ENCODE results near the gene CEP55.

The CEP55 gene

DNA sequence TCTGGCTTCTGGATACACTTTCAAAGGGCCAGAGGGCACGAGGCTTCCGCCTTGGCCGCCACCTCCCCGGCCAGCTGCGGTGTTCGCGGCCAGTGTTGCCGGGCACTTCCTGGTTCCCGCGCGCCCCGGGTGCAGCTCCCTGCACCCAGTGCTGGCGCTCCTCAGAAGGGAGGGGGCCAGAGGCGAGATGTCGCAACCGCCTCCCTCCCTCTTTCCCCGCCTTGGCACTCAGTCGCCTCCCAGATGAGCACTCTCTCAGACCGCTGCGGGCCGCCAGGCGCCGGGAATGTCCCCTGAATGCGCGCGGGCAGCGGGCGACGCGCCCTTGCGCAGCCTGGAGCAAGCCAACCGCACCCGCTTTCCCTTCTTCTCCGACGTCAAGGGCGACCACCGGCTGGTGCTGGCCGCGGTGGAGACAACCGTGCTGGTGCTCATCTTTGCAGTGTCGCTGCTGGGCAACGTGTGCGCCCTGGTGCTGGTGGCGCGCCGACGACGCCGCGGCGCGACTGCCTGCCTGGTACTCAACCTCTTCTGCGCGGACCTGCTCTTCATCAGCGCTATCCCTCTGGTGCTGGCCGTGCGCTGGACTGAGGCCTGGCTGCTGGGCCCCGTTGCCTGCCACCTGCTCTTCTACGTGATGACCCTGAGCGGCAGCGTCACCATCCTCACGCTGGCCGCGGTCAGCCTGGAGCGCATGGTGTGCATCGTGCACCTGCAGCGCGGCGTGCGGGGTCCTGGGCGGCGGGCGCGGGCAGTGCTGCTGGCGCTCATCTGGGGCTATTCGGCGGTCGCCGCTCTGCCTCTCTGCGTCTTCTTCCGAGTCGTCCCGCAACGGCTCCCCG lies 70.2 kb downstream of the CEP55 start, which contains the start of gene FFAR4:
FFAR4 (plus strand) TSS at position 231 of the 842 bp plus-strand sequence; CDS start at position 287, 56 bp downstream.
- DNase-seq (ENCODE audit: low read depth in 2 of 2): no peak

DNA sequence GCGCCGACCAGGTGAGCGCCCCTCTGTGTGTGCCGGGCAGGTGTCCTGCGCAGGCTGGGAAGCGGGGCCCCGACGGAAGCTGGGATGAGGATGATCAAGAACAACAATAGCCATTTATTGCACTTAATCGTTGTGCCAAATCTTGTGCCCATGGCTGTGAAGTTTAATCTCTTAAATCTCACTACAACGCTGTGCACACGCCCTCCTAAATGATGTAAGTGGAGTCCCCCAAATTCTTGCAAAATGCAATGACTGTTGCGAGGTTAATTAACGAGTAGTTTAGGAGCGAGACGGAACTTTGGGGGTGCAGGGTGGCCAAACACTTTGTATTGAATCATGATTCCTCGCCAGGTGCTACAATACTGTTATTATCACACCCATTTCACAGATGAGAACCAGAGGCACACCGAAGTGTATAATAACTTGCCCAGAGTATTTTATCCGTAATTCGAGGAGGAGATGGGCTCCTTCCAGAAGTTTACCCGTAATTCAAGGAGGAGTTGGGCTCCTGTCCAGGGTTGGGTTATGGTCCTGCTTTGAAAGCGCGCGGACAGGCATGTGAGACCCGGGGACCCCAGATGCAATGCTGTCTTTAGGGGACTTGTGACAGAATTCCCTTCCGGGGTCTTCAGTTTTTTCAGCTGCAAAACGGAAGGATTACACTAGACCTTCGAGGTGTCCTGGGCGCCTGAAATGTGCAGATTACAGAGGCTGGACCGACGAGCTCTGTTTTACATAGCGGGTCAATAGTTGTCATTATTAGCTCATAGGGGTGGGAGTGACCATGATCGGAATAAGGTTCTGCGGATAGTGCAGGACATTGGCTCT lies 71.1 kb downstream of the CEP55 start:
- no peak for DNase-seq (ENCODE audit: low read depth in 2 of 2)

DNA sequence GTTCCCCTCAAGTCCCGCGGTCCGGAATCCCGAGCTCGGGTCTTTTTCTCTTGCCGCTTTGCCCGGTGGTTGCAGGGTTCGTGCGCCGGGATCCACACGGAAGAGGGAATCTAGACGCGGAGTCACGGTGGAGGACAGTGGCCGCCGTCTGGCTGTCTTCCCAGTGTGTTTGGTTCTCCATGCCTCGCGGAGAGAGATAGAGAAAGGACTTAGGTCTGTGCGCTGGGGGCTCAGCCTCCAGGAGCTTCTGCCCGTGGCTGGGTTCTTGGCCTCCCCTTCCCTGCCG lies 71.6 kb downstream of the CEP55 start:
- DNase-seq (ENCODE audit: low read depth in 2 of 2): no peak

DNA sequence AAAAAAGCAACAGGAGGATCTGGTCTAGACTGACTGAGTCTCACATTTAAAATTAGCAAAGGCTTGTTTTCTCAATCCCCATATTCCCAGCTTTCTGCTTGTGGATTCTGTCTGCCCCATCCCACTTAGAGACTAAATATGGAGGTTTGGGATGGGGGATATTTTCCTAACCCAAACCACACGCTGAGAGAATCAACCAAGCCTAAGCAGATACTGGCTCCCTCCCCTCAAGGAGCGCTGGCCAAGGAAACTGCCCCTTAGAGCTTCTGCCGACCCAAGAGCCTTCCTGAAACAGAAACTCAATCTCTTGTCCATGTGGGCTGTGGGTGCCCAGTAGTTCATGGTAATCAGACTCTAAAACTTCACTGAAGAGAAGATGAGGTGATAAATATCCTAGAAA lies 74.0 kb downstream of the CEP55 start:
- DNase-seq (ENCODE audit: low read depth in 2 of 2): no peak

DNA sequence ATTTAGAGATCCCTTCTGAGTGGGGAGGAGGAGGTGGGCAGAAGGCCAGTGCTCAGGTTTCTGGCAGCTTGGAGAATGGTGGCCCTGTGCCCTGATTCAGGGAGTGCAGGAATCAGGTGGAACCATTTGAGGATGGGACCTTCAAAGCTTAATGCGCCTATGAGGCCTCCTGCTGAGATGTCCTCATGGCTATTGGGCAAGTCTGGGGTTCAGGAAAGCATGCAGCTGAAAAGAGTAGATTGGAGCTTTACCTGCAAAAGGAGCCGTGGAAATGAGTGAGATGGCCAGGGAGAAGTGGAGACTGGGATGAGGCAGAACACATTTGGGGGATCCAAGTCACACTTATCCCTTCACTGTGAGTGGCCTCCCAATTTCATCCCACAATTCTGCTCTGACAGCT lies 76.2 kb downstream of the CEP55 start:
- no peak for DNase-seq (ENCODE audit: low read depth in 2 of 2)

DNA sequence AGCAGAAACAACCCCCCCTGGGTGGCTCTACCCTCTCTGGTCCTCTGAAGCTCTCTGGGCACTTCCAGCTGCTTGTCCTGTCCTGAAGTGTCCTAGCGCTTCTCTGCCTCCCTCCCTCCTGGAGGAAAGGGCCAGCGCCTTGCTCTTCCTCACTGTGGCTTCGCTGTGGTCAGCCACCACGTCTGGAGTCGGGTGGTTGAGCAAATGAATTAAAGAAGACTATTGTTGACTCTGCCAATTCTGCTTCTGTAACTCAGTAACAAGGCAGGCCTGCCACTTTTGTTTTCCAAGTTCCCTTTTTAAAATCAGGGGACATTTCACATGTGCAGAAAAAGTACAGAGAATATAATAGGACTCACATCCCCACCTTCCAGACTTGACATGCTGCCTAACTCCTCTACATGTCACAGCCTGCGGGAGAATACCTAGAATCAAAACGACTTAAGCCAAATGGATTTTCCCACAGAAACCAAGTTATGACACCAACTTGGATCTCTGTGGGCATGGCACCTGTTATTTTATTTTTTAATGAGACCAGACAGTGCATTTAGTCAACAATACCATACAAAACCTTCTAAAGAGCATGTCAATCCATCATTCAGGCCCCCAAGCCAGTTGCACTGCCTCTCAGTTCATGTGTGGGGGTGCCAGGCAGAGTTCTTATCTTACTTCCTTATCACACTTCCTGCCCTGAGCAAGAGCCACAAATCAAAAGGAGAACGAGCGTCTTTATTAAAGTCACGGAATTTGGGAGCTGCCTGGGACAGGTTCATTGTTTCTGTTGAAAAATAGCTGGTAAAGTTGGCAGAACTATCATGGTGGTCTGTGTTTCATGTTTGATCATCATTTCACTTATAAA lies 76.9 kb downstream of the CEP55 start:
- DNase-seq (ENCODE audit: low read depth in 2 of 2): no peak

DNA sequence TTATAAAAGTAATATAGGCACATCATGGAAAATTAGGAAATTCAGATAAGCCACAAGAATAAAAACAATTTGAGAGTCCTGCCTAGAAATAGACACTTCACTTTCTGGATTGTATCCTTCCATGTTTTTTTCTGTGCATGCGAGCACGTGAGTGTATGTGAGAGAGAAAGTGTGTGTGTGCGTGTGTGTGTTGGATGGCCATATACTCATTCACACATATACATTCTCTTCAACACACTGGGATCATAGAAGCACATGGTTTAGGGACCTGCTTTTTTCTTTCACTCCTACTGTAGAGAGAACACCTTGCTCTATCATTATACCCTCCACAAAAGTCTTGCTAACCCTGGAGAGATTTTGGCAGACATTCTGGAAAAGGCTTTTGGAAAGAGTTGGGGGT lies 77.5 kb downstream of the CEP55 start:
- no peak for DNase-seq (ENCODE audit: low read depth in 2 of 2)

DNA sequence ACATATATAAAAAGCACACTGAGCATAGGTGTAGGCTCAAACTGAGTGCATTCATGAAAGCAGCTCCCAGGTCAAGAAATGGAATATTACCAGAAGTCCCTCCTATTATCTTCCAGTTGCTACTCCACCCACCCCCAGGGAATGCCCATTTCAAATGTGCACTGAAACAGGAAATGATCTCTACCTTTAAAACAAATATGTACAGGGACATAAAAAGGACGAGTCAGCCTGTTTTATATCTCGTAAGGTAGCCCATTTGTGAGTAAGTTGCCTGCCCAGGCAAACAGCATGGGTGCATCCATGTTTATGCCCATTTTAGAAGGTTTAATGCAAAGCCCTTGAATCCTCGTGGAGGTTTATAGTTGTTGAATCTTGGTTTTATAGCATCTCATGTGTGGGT lies 80.5 kb downstream of the CEP55 start:
- DNase-seq (ENCODE audit: low read depth in 2 of 2): no peak

DNA sequence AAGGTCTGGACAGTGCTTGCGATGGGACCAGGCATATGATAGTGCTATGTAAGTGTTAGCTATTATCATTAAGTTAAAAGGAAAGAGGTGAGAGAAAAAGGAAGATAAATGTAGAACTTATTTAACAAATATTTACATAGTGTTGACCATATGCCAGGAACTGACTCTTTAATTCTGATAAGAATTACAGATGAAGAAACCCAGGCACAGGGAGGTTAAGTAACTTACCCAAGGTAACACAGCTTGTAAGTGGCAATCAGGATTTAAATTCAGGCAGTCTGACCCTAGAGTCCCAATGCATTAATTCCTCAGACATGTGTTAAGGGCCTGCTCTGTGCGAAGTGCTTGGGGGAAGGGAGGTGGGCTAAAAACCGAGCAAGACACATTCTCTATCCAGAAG lies 81.2 kb downstream of the CEP55 start:
- no peak for DNase-seq (ENCODE audit: low read depth in 2 of 2)

Measured in stimulated activated CD8-positive, alpha-beta memory T cell treated with anti-CD3 and anti-CD28 coated beads, Interleukin-7, amount 100 ng/mL, for 1 hour (primary cell).